Bronchial epithelial cell (primary cell): ENCODE measurements around the gene B3GNT9. TPM values are rescaled to one million over a fixed set of nuclear protein-coding genes. Genes with fewer than 3 reads are reported as not detected.

ENCODE experiments used
- DNase-seq: peaks from one replicate; pipeline ENCODE4 v3.0.0-alpha.2; 2010; ENCODE audit warnings: low read depth
- FAIRE-seq: peaks from 2 replicates; lab custom pipeline; 2011; peaks lifted over from hg19 to GRCh38; lab: Jason Lieb, UNC
- H3K27me3 ChIP-seq: 2 replicates; pipeline ENCODE4 v1.5.1; 2011; ENCODE audit warnings: low read length; ENCODE audit not compliant: control insufficient read depth, insufficient read depth
- H3K36me3 ChIP-seq: 2 replicates; pipeline ENCODE4 v1.5.1; 2011; ENCODE audit warnings: low read length; ENCODE audit not compliant: control insufficient read depth, insufficient read depth
- H3K4me3 ChIP-seq: 2 replicates; pipeline ENCODE4 v1.5.1; 2011; ENCODE audit warnings: mild to moderate bottlenecking, low read depth, low read length, control low read depth
- CTCF ChIP-seq: IDR thresholded peaks from 2 replicates; pipeline ENCODE4 v1.5.1; 2011; ENCODE audit warnings: mild to moderate bottlenecking, moderate library complexity, low read length, control low read depth, inconsistent platforms; ENCODE audit not compliant: insufficient read depth, severe bottlenecking
- total RNA-seq: library from RNA; depleted of rRNA; stranded (reverse); fragments of >200 nt; gene quantifications from 2 replicates; pipeline ENCODE4 v1.2.1, GENCODE V29; 2014

B3GNT9 gene
- total RNA-seq, 1 donor from 2014 or later, result 8.7 TPM

DNA sequence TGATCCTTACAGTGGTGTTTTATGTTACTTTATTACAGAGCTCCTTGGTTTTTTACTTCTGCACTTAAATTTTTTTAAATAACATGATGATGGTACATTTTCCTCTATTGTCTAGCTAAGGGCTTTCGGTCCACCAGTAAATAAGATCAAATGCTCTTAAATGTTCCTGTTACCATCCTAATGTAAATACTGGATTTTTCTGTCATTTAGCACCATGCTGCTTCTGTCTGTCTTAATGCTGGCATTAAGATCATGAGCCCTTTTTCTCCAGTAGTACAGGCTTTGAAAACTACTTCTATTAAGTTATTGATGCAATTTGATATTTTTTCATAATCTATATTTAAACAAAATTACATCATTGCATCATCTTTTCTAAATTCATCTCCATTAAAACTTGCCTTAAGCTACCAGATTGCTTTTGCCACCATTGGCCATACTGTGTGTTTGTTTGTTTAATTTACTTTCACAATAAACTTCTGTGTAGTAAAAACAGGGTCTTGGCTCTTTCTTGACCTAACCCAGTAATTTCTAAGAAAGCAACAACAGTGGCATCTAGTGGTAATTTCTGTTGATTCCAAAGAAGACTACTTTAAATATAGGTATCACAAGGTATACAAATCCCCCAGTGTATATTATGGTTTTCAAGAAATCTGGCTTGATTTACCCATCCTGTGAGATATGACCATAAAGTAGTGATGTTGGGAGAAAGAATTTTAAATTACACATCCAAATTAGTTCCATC, 50.1 kb downstream of the B3GNT9 start:
- Histone ChIP-seq H3K36me3 (no peaks in the 10 kb centered on the region), H3K27me3 (no peaks in the 10 kb centered on the region), H3K4me3 (no peak overlapping the region)
- no peak for TF ChIP-seq CTCF
- FAIRE-seq (no peak), DNase-seq (no peak)

DNA sequence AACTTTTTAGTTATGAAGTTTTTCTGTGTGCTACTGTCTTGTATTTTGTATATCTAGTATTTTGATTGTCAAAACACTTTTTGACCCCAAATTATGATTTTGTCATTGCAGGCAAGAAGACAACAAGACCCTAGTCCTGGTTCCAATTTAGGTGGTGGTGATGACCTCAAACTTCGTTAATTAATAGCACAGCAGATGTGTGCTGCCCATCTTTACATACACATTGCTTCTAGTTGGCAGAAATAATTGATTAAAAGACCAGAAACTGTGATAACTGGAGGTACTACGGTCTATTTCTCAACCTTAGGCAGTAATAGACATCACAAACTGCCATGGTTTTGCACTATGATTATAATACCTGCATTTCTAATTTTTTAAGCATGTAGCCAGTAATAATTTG, 52.2 kb downstream of the B3GNT9 start:
- H3K4me3 ChIP-seq, result no peak overlapping the region
- FAIRE-seq, result no peak
- TF ChIP-seq CTCF, result no peak
- peaks cover 2% of the 10 kb centered on the region for H3K36me3 ChIP-seq
- H3K27me3 ChIP-seq, result no peaks in the 10 kb centered on the region
- no peak for DNase-seq

Other genes starting within 250 kb of the B3GNT9 start
- 1.8 and 5.8 TPM in 2 replicates for gene CDH16, start 232.1 kb downstream of the B3GNT9 start, total RNA-seq
- gene RRAD, start 225.5 kb downstream of the B3GNT9 start, total RNA-seq, result 75.0 and 130 TPM in 2 replicates
- 227 and 333 TPM in 2 replicates for gene CIAO2B, start 216.6 kb downstream of the B3GNT9 start, total RNA-seq
- 78.2 and 434 TPM in 2 replicates for gene CES2, start 215.5 kb downstream of the B3GNT9 start, total RNA-seq
- 1.6 and 6.3 TPM in 2 replicates for gene CES3, start 189.7 kb downstream of the B3GNT9 start, total RNA-seq
- 1.1 and 1.5 TPM in 2 replicates for gene CES4A, start 162.4 kb downstream of the B3GNT9 start, total RNA-seq
- 101 and 121 TPM in 2 replicates for gene CBFB, start 121.8 kb downstream of the B3GNT9 start, total RNA-seq
- 7.6 and 16.3 TPM in 2 replicates for gene PHAF1, start 41.1 kb downstream of the B3GNT9 start, total RNA-seq
- gene TRADD, start 8.9 kb upstream of the B3GNT9 start, total RNA-seq, result 31.9 and 35.8 TPM in 2 replicates
- 4.1 and 4.5 TPM in 2 replicates for gene FBXL8, start 9.0 kb upstream of the B3GNT9 start, total RNA-seq
- gene HSF4, start 13.7 kb upstream of the B3GNT9 start, total RNA-seq, result 3.7 and 8.1 TPM in 2 replicates
- 28.2 and 37.8 TPM in 2 replicates for gene NOL3, start 19.5 kb upstream of the B3GNT9 start, total RNA-seq
- gene MATCAP1, start 33.0 kb upstream of the B3GNT9 start, total RNA-seq, result 5.5 and 5.8 TPM in 2 replicates
- gene EXOC3L1, start 39.1 kb upstream of the B3GNT9 start, total RNA-seq, result not detected in 2 replicates
- 47.1 and 47.6 TPM in 2 replicates for gene E2F4, start 41.2 kb upstream of the B3GNT9 start, total RNA-seq
- gene ELMO3, start 48.1 kb upstream of the B3GNT9 start, total RNA-seq, result 25.6 and 44.0 TPM in 2 replicates
- 35.1 and 56.9 TPM in 2 replicates for gene TMEM208, start 76.1 kb upstream of the B3GNT9 start, total RNA-seq
- 2.0 and 2.6 TPM in 2 replicates for gene FHOD1, start 96.5 kb upstream of the B3GNT9 start, total RNA-seq
- gene SLC9A5, start 98.0 kb upstream of the B3GNT9 start, total RNA-seq, result 0.26 TPM in 2 replicates
- gene PLEKHG4, start 128.5 kb upstream of the B3GNT9 start, total RNA-seq, result 8.2 and 11.6 TPM in 2 replicates
- gene KCTD19, start 175.7 kb upstream of the B3GNT9 start, total RNA-seq, result not detected in 2 replicates
- not detected in 2 replicates for gene LRRC36, start 175.8 kb upstream of the B3GNT9 start, total RNA-seq
- 0.13 TPM in 1 of 2 replicates, not detected in the other for gene TPPP3, start 242.5 kb upstream of the B3GNT9 start, total RNA-seq